ENCODE measurements around the gene TRAPPC6A. TPM values are rescaled to one million over a fixed set of nuclear protein-coding genes. Genes with fewer than 3 reads are reported as not detected.

Gene TRAPPC6A
- total RNA-seq, 2 donors from 2014 or later = 13.6 to 14.3 TPM

GRCh38 chr19:45152504-45153338 lies 25.3 kb downstream of the TRAPPC6A start:
- intact Hi-C loops (cut with DNase I) = no loop called here
- DNase-seq (peak; percentile 76), ATAC-seq (peak; percentile 40 to 51)

- DNase-seq = no peak
- intact Hi-C loops (cut with DNase I) = no loop called here
- ATAC-seq = peak in 1 of 2 donors; percentile 1
Observed at GRCh38 chr19:45151821-45152503, 26.1 kb downstream of the TRAPPC6A start.

GRCh38 chr19:45151320-45151719 lies 26.7 kb downstream of the TRAPPC6A start:
- no peak for DNase-seq
- intact Hi-C loops (cut with DNase I) = no loop called here
- ATAC-seq = no peak

DNA sequence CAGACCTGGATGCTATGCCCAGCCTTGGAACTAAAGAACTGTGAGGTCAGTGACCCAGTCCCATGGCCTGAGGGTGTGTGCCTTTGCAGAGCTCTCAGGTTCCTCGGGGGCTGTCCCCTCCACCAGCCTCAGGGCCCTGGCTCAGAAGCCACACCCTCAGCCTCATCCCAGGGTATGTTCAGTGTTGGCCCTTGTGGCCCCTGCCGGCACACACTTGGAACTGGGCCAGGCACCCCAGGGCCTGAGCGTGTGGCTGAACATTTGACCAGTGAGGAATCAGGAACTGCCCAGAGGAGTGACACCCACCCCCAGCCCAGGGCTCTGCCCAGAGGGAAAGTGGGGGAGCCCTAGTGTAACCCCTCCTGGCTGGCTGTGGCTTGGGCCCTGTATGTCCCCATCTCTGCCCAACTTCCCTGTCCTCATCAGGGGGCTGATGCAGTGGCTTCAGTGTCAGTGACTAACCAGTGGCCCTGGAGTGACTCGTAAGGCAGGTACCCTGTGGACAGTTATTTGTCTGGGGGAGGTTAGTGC lies 27.2 kb downstream of the TRAPPC6A start:
- intact Hi-C loops (cut with DNase I) = no loop called here
- DNase-seq (no peak), ATAC-seq (no peak)

- intact Hi-C loops (cut with DNase I) = no loop called here
- ATAC-seq (no peak), DNase-seq (no peak)
Observed at GRCh38 chr19:45150180-45150579, 27.9 kb downstream of the TRAPPC6A start.

DNA sequence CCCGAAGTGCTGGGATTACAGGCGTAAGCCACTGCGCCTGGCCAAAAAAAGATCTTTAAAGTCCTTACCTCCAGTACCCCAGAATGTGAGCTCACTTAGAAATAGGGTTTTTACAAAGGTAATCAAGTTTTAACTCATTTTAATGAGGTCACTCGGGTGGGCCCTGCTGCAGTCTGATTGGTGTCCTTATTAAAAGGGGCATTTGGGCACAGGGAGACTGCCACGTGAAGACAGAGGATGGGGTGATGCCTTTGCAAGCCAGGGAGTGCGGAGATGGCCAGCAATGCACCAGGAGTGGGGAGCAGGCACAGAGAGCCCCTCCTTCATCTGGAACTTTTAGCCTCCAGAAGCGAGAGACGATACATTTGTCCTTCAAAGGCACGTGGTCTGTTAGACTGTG lies 28.9 kb downstream of the TRAPPC6A start:
- DNase-seq = no peak
- intact Hi-C loops (cut with DNase I) = no loop called here
- ATAC-seq = no peak

GRCh38 chr19:45147835-45148676 lies 30.0 kb downstream of the TRAPPC6A start:
- intact Hi-C loops (cut with DNase I) = no loop called here
- DNase-seq (no peak), ATAC-seq (no peak)

DNA sequence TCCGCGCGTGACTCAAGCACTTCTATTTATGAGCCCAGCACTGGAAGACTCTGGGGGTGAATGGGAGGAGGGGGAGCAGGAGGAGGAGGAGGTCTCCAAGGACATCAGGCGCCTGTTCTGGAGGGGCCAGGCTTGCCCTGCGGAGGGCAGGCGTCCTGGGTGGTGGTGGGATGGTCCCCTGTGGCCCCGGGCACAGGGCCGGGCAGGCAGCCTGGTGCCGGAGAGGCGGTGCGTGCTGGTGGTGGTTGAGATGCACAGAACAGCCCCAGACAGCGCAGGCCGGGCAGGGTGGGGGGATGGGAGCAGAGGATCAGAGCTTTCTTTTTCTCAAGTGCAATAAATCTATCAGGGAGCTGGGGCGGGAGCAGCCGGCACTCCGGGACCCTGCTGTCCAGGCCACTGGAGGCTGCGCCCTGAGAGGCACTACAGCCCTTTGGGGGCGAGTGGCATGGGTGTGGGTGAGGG lies 31.3 kb downstream of the TRAPPC6A start:
- intact Hi-C loops (cut with DNase I) = no loop called here
- DNase-seq (no peak), ATAC-seq (no peak)

DNA sequence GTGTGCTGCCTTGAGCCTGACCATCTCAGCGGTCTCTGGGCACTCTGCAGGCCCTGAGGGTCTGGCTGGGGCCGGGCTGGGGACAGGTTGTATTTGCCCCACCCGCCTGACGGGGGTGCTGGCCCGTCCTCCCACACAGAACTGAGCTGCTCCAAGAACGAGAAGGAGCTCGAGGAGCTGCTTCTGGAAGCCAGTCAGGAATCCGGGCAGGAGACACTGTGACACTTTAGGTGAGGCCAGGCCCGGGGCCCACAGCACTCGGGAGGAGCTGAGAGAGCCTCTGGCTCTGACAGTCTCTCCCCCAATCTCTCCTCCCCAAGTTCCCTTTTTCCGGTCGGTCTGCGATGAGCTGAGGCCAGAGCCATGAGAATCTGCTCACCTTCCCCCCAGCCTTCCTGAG lies 31.8 kb downstream of the TRAPPC6A start:
- intact Hi-C loops (cut with DNase I) = no loop called here
- DNase-seq (no peak), ATAC-seq (no peak)

- ATAC-seq = no peak
- no peak for DNase-seq
- intact Hi-C loops (cut with DNase I) = no loop called here
Observed at GRCh38 chr19:45145270-45146189, 32.5 kb downstream of the TRAPPC6A start.

- ATAC-seq = no peak
- no peak for DNase-seq
- intact Hi-C loops (cut with DNase I) = no loop called here
Observed at GRCh38 chr19:45144431-45145269, 33.4 kb downstream of the TRAPPC6A start.

DNA sequence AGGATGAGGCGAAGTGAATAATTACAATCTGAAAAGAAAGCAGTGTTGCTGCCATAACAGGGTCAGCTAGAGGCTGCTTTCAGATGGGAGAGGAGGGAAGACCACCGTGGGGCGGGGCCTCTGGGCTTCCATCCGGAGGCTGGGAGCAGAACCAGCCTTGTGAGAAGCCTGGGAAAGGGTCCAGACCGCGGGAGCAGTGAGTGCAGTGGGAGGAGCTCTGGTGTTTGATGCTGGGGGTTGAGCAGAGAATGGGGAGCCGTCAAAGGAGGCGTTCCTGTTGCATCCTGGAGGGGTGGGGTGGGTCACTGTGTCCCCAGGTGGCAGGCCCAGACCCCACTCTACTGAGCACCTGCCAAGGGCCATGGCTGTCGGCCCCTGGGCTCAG lies 35.3 kb downstream of the TRAPPC6A start:
- DNase-seq = no peak
- intact Hi-C loops (cut with DNase I) = no loop called here
- no peak for ATAC-seq

GRCh38 chr19:45142016-45142725 lies 35.9 kb downstream of the TRAPPC6A start:
- intact Hi-C loops (cut with DNase I) = no loop called here
- ATAC-seq = no peak
- no peak for DNase-seq

DNA sequence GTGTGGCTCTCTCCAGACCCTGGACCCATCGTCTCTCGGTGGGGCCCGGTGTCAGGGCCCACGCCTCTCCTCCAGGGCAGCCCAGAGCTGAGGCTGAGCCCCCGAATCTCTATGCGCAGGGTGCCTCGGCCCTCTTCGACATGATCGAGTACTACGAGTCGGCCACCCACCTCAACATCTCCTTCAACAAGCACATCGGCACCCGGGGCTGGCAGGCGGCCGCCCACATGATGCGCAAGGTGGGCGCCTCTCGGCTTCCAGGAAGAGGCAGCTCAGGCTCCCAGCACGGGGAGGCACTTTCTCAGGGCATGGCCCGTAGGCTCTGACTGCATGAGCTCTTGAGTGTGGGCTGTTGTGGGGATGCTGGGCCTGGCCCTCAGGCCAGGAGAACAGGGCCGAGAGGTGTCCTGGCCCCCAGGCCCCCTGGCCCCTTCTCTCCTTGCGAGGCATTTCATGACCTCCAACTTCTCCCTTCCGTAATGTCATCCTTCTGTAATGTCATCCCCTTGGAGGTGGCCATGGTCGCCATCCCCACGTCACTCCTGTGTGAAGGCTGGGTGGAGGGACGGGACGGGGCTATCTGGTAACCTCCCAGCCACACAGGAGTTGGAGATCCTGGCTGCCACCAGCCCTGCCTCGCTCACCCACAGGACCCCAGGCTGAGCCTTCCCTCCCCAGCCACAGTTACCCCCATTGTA lies 36.7 kb downstream of the TRAPPC6A start:
- DNase-seq = no peak
- ATAC-seq = no peak
- intact Hi-C loops (cut with DNase I) = no loop called here

GRCh38 chr19:45140533-45140932 lies 37.5 kb downstream of the TRAPPC6A start:
- intact Hi-C loops (cut with DNase I) = no loop called here
- DNase-seq = no peak
- ATAC-seq = no peak

- intact Hi-C loops (cut with DNase I) = no loop called here
- ATAC-seq (no peak), DNase-seq (no peak)
Observed at GRCh38 chr19:45140144-45140503, 37.9 kb downstream of the TRAPPC6A start.
